H1 (cell line): Measurements from ENCODE around the gene SEMA3E. TPM values are rescaled to one million over a fixed set of nuclear protein-coding genes. Genes with fewer than 3 reads are reported as not detected.

Source experiments
- CTCF ChIA-PET: fragments of 300-600 bp; sonication (Branson Sonifier 250); formaldehyde crosslinking; loops from one replicate; lab custom pipeline; 2021; ENCODE audit not compliant: partially characterized antibody; lab: Charles Lee
- POLR2A ChIA-PET: fragments of 300-600 bp; sonication (Branson Sonifier 250); formaldehyde crosslinking; loops from one replicate; lab custom pipeline; 2021; ENCODE audit warnings: inconsistent platforms; ENCODE audit not compliant: partially characterized antibody; lab: Charles Lee
- DNase-seq, 2 experiments: peaks; one replicate each; pipeline versions ENCODE4 v3.0.0 to v3.0.0-alpha.2; 2010 to 2022; ENCODE audit warnings: low spot score in 2 of 2, low read depth in 1 of 2, mixed read lengths in 1 of 2
- FAIRE-seq: peaks from 2 replicates; lab custom pipeline; 2011; peaks lifted over from hg19 to GRCh38; lab: Jason Lieb, UNC
- H2AFZ ChIP-seq: 2 replicates; pipeline ENCODE4 v1.8.1; 2012; ENCODE audit warnings: low read length, inconsistent platforms
- H2AK5ac ChIP-seq: 2 replicates; pipeline ENCODE4 v1.6.1; 2013; ENCODE audit warnings: low read depth, low read length
- H2BK120ac ChIP-seq: replicated peaks from 2 replicates; pipeline ENCODE3; 2013; ENCODE audit warnings: low read depth, low read length, inconsistent platforms
- H2BK12ac ChIP-seq: 2 replicates; pipeline ENCODE4 v1.6.1; 2013; ENCODE audit warnings: low read depth, low read length
- H2BK15ac ChIP-seq: 2 replicates; pipeline ENCODE4 v1.6.1; 2013; ENCODE audit warnings: low read length
- H2BK20ac ChIP-seq: 2 replicates; pipeline ENCODE4 v1.6.1; 2013; ENCODE audit warnings: low read length
- H2BK5ac ChIP-seq: 2 replicates; pipeline ENCODE4 v1.6.1; 2013; ENCODE audit warnings: low read depth, low read length
- H3K14ac ChIP-seq: 2 replicates; pipeline ENCODE4 v1.6.1; 2013; ENCODE audit warnings: inconsistent platforms; ENCODE audit not compliant: insufficient read length
- H3K18ac ChIP-seq: 2 replicates; pipeline ENCODE4 v1.6.1; 2013; ENCODE audit warnings: low read length; ENCODE audit errors: extremely low read depth
- H3K23ac ChIP-seq: 2 replicates; pipeline ENCODE4 v1.6.1; 2013; ENCODE audit warnings: inconsistent platforms; ENCODE audit not compliant: insufficient read length
- H3K23me2 ChIP-seq: 2 replicates; pipeline ENCODE4 v1.6.1; 2013; ENCODE audit warnings: low read depth, low read length
- H3K27ac ChIP-seq: 2 replicates; pipeline ENCODE4 v1.6.1; 2011; ENCODE audit warnings: low read depth, low read length, inconsistent platforms
- H3K27me3 ChIP-seq, 4 experiments: replicated peaks in 1 of 4; 1 replicate in 1 of 4; 2 replicates in 3 of 4; pipeline versions ENCODE4 v1.6.1 to v1.8.1; 2011 to 2013; ENCODE audit warnings: low read length in 3 of 4, mild to moderate bottlenecking in 3 of 4, inconsistent platforms in 2 of 4, mixed read lengths in 2 of 4, moderate library complexity in 1 of 4; ENCODE audit not compliant: control insufficient read depth in 3 of 4, insufficient read depth in 3 of 4; ENCODE audit errors: extremely low read depth in 1 of 4
- H3K36me3 ChIP-seq, 4 experiments: 2 replicates each; pipeline versions ENCODE4 v1.6.1 to v1.8.1; 2011 to 2013; ENCODE audit warnings: mild to moderate bottlenecking in 4 of 4, low read length in 3 of 4, moderate library complexity in 2 of 4, control low read depth in 1 of 4, inconsistent platforms in 1 of 4; ENCODE audit not compliant: insufficient read depth in 4 of 4, control insufficient read depth in 2 of 4
- H3K4ac ChIP-seq: replicated peaks from 2 replicates; pipeline ENCODE3; 2013; ENCODE audit warnings: low read length, low read depth, mixed read lengths, inconsistent platforms; ENCODE audit not compliant: insufficient read length
- H3K4me1 ChIP-seq, 4 experiments: replicated peaks in 1 of 4; 1 replicate in 1 of 4; 2 replicates in 3 of 4; pipeline versions ENCODE4 v1.6.1 to v1.8.1; 2011 to 2013; ENCODE audit warnings: low read length in 3 of 4, inconsistent platforms in 2 of 4, mixed read lengths in 1 of 4; ENCODE audit not compliant: insufficient read depth in 4 of 4, control insufficient read depth in 3 of 4
- H3K4me2 ChIP-seq, 2 experiments: 2 replicates each; pipeline versions ENCODE4 v1.6.1 to v1.8.1; 2011 to 2013; ENCODE audit warnings: low read depth in 2 of 2, low read length in 2 of 2, control low read depth in 1 of 2, inconsistent platforms in 1 of 2, mild to moderate bottlenecking in 1 of 2; ENCODE audit not compliant: insufficient read depth in 1 of 2
- H3K4me3 ChIP-seq, 4 experiments: fragments of 200-600, 300-600 bp in 1 of 4; sonication (generic), shearing (Covaris generic), sonication (Bioruptor Twin) in 1 of 4; 2 replicates each; pipeline versions ENCODE4 v1.5.1 to v1.8.1; 2011 to 2016; ENCODE audit warnings: low read length in 4 of 4, low read depth in 3 of 4, control low read depth in 2 of 4, inconsistent platforms in 2 of 4, mild to moderate bottlenecking in 2 of 4, mixed read lengths in 1 of 4, moderate library complexity in 1 of 4; ENCODE audit not compliant: insufficient read depth in 2 of 4; ENCODE audit errors: extremely low read depth in 1 of 4
- H3K56ac ChIP-seq: replicated peaks from 2 replicates; pipeline ENCODE3; 2013; ENCODE audit warnings: low read depth, mild to moderate bottlenecking, mixed read lengths, low read length, inconsistent platforms; ENCODE audit not compliant: insufficient read length
- H3K79me1 ChIP-seq: 2 replicates; pipeline ENCODE4 v1.6.1; 2013; ENCODE audit warnings: low read depth, low read length, control low read depth
- H3K79me2 ChIP-seq, 2 experiments: 2 replicates each; pipeline versions ENCODE4 v1.6.1 to v1.8.1; 2012 to 2013; ENCODE audit warnings: low read length in 2 of 2, mild to moderate bottlenecking in 2 of 2, inconsistent platforms in 1 of 2; ENCODE audit not compliant: insufficient read depth in 2 of 2, control insufficient read depth in 1 of 2
- H3K9ac ChIP-seq, 4 experiments: replicated peaks in 1 of 4; 1 replicate in 1 of 4; 2 replicates in 3 of 4; pipeline versions ENCODE4 v1.6.1 to v1.8.1; 2011 to 2013; ENCODE audit warnings: low read depth in 3 of 4, low read length in 3 of 4, control low read depth in 2 of 4, mild to moderate bottlenecking in 2 of 4, moderate library complexity in 2 of 4, inconsistent platforms in 1 of 4; ENCODE audit errors: extremely low read depth in 1 of 4
- H3K9me3 ChIP-seq, 2 experiments: 2 replicates each; pipeline versions ENCODE4 v1.6.1 to v1.8.1; 2012 to 2013; ENCODE audit warnings: mild to moderate bottlenecking in 2 of 2, moderate library complexity in 2 of 2, control low read depth in 1 of 2, inconsistent platforms in 1 of 2, low read depth in 1 of 2, low read length in 1 of 2, mixed read lengths in 1 of 2; ENCODE audit not compliant: insufficient read depth in 2 of 2
- H4K20me1 ChIP-seq, 2 experiments: replicated peaks in 1 of 2; 2 replicates each; pipeline versions ENCODE3 to v1.8.1; 2011 to 2013; ENCODE audit warnings: inconsistent platforms in 2 of 2, low read length in 2 of 2, mild to moderate bottlenecking in 1 of 2; ENCODE audit not compliant: insufficient read depth in 2 of 2, control insufficient read depth in 1 of 2
- H4K5ac ChIP-seq: 2 replicates; pipeline ENCODE4 v1.6.1; 2013; ENCODE audit warnings: low read length, low read depth, mixed read lengths, inconsistent platforms; ENCODE audit not compliant: insufficient read length
- H4K8ac ChIP-seq: 2 replicates; pipeline ENCODE4 v1.8.0; 2013; ENCODE audit warnings: mild to moderate bottlenecking, moderate library complexity, low read length, inconsistent platforms; ENCODE audit not compliant: insufficient read depth; ENCODE audit errors: extremely low read depth
- H4K91ac ChIP-seq: replicated peaks from 2 replicates; pipeline ENCODE3; 2013; ENCODE audit warnings: low read length, mixed read lengths, inconsistent platforms; ENCODE audit not compliant: insufficient read length
- CTBP2 ChIP-seq: IDR thresholded peaks from 2 replicates; pipeline ENCODE4 v1.7.0; 2011; ENCODE audit warnings: borderline replicate concordance, mild to moderate bottlenecking, moderate library complexity, mixed read lengths, low read length; ENCODE audit not compliant: insufficient read depth, insufficient read length
- CTCF ChIP-seq, 3 experiments: IDR thresholded peaks; 1 replicate in 2 of 3; 2 replicates in 1 of 3; pipeline versions ENCODE4 v1.5.1 to v1.6.1; 2011; ENCODE audit warnings: low read length in 3 of 3, mild to moderate bottlenecking in 3 of 3, inconsistent platforms in 2 of 3, low read depth in 1 of 3, moderate library complexity in 1 of 3; ENCODE audit not compliant: insufficient read depth in 1 of 3; ENCODE audit errors: control extremely low read depth in 1 of 3
- HDAC2 ChIP-seq, 2 experiments: fragments of 300-600 bp in 1 of 2; sonication (generic) in 1 of 2; IDR thresholded peaks; 2 replicates each; pipeline ENCODE4 v1.6.1; 2011 to 2012; ENCODE audit warnings: low read depth in 2 of 2, low read length in 2 of 2, mild to moderate bottlenecking in 2 of 2, moderate library complexity in 2 of 2, borderline replicate concordance in 1 of 2, inconsistent platforms in 1 of 2
- PHF8 ChIP-seq: fragments of 200-600 bp; sonication (generic); conservative IDR thresholded peaks from 2 replicates; pipeline ENCODE4 v1.7.1; 2012; ENCODE audit warnings: low read depth, mild to moderate bottlenecking, inconsistent platforms, low read length, moderate library complexity
- RAD21 ChIP-seq, 2 experiments: IDR thresholded peaks in 1 of 2; conservative IDR thresholded peaks in 1 of 2; 2 replicates each; pipeline ENCODE4 v1.6.1; 2011; ENCODE audit warnings: low read depth in 2 of 2, low read length in 2 of 2, improper control_type of control experiment in 1 of 2, inconsistent platforms in 1 of 2, mild to moderate bottlenecking in 1 of 2, moderate library complexity in 1 of 2
- SP2 ChIP-seq: IDR thresholded peaks from 2 replicates; pipeline ENCODE4 v1.6.1; 2012; ENCODE audit warnings: mild to moderate bottlenecking, low read length, inconsistent platforms
- SP4 ChIP-seq: IDR thresholded peaks from 2 replicates; pipeline ENCODE4 v1.6.1; 2012; ENCODE audit warnings: low read length, inconsistent platforms
- TCF12 ChIP-seq: IDR thresholded peaks from 2 replicates; pipeline ENCODE4 v1.6.1; 2011; ENCODE audit warnings: low read depth, mild to moderate bottlenecking, low read length
- WGBS, 2 experiments: shearing (Covaris generic) in 1 of 2; methylation state at CpG; one replicate each; pipeline versions ENCODE4 v1.1.6 to v1.1.7; 2013 to 2015; ENCODE audit warnings: low lambda C conversion rate in 2 of 2, mixed read lengths in 2 of 2, inconsistent platforms in 1 of 2, low coverage in 1 of 2, missing lambda C conversion rate in 1 of 2; ENCODE audit not compliant: insufficient replicate concordance in 2 of 2, insufficient coverage in 1 of 2, insufficient read length in 1 of 2; ENCODE audit errors: extremely low coverage in 1 of 2, missing lambda C conversion rate in 1 of 2; 5-methylcytosine and 5-hydroxymethylcytosine counted together
- polyA plus RNA-seq, 7 experiments: library from polyadenylated mRNA; depleted of rRNA in 3 of 7; stranded (reverse) in 5 of 7; unstranded in 2 of 7; fragments of >200 nt in 5 of 7; fragments of 200-250 nt in 2 of 7; gene quantifications; 1 replicate in 5 of 7; 2 replicates in 1 of 7; 4 replicates in 1 of 7; pipeline versions ENCODE4 v1.2.1 to v1.2.3, GENCODE V29; 2011 to 2013; ENCODE audit warnings: missing spikeins in 2 of 7, mixed read lengths in 2 of 7
- total RNA-seq: library from RNA; stranded (reverse); fragmentation: NEBNext Ultra II Directional; extraction: Animal tissue kit (Norgen Biotek cat#: 25700); gene quantifications from 2 replicates; pipeline ENCODE4 v1.2.1, GENCODE V29; 2021
- TF ChIP-seq, protein P1 (sequence below): IDR thresholded peaks from 2 replicates; pipeline ENCODE4 v1.6.1; 2012; ENCODE audit warnings: inconsistent platforms

SEMA3E gene
- total and polyA plus RNA-seq, 2 of the 8 experiments (the other 6 are each of a cell fraction or from before 2014, with no cell fraction given): 0.93 to 0.94 TPM

- Histone ChIP-seq H2AFZ (no peak overlapping the region), H2AK5ac (no peak overlapping the region), H2BK12ac (no peak overlapping the region), H3K9me3 (no peaks in the 10 kb centered on the region), H3K27me3 (no peaks in the 10 kb centered on the region), H3K14ac (no peak overlapping the region), H4K20me1 (no peaks in the 10 kb centered on the region), H3K4ac (no peak overlapping the region), H2BK20ac (no peak overlapping the region), H3K4me3 (no peak overlapping the region), H3K18ac (no peak overlapping the region), H3K4me2 (no peak overlapping the region), H3K23me2 (no peaks in the 10 kb centered on the region), H2BK120ac (no peak overlapping the region), H4K5ac (no peak overlapping the region), H3K56ac (no peak overlapping the region), H3K4me1 (no peaks in the 10 kb centered on the region), H2BK15ac (no peak overlapping the region), H3K36me3 (no peaks in the 10 kb centered on the region), H3K23ac (no peak overlapping the region), H3K27ac (no peak overlapping the region), H4K91ac (no peak overlapping the region), H3K9ac (no peak overlapping the region), H4K8ac (no peak overlapping the region), H2BK5ac (no peak overlapping the region), H3K79me2 (no peaks in the 10 kb centered on the region), H3K79me1 (no peaks in the 10 kb centered on the region)
- 18% methylated on average over 2 of the region's 2 CpGs; no CpG with 5 or more reads in 1 of the 2 experiments for WGBS, 2 experiments
- DNase-seq: no peak
- FAIRE-seq: peak; percentile 88
- ChIA-PET CTCF (interaction anchor here (0.5 to 1.9 kb wide), 18 partner anchors 11 to 1349 kb away, joined by 3 to 6 read pairs (median 3); no protein-coding TSS in a partner anchor), POLR2A (no interaction called here)
- TF ChIP-seq CTBP2 (no peak), CTCF (IDR thresholded peaks at IDR 0.05; ENCODE audit: control extremely low read depth in 1 of 3, insufficient read depth in 1 of 3, low read depth in 1 of 3, low read length in 3 of 3) (peak in 2 of 3 experiments; percentile 66 to 79; a peak in 3 of 4 replicates), SP4 (no peak), HDAC2 (IDR thresholded peaks at IDR 0.05; ENCODE audit: borderline replicate concordance in 1 of 2, low read depth in 2 of 2, low read length in 2 of 2) (no peak), SP2 (no peak), TCF12 (no peak), PHF8 (no peak), RAD21 (IDR thresholded peaks at IDR 0.05 in 1 of 2, conservative IDR thresholded peaks at IDR 0.05 in 1 of 2; ENCODE audit: low read depth in 2 of 2, low read length in 2 of 2) (peak; percentile 94)
- TF ChIP-seq, protein P1, sequence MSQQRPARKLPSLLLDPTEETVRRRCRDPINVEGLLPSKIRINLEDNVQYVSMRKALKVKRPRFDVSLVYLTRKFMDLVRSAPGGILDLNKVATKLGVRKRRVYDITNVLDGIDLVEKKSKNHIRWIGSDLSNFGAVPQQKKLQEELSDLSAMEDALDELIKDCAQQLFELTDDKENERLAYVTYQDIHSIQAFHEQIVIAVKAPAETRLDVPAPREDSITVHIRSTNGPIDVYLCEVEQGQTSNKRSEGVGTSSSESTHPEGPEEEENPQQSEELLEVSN: no peak
Measured at GRCh38 chr7:83655951-83656556, 7.1 kb upstream of the SEMA3E start.
